Measurements from ENCODE around the gene CTSO. TPM values are rescaled to one million over a fixed set of nuclear protein-coding genes. Genes with fewer than 3 reads are reported as not detected.

The CTSO gene
- total and polyA plus RNA-seq, 4 donors: 20.7 to 36.7 (median 24.5) TPM

DNA sequence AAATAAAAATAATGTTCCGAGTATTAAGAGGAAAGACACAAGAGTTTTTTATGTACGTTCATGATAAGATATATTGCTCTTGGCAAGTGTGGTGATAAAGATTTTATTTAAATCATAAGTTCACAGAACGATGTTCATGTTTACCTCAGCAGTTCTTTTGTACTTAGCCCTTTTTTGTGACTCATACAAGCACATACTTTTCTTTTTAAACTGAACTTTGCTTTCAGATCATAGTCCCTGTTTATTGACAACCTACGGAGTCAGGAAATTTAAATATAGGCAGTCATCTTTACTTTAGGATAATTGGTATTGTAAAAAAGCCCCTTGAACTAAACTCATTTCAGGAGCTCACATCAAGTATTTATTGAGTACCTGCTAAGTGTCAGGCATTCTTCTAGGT, 1.3 kb upstream of the CTSO start:
- no peaks in the 10 kb centered on the region for H3K9me3 ChIP-seq (ENCODE audit: control insufficient read depth in 4 of 4, low read length in 3 of 4)
- H3K27ac ChIP-seq (ENCODE audit: low read depth in 1 of 2, low read length in 2 of 2): peak overlapping the region; percentile 94 to 99
- no peak for DNase-seq (ENCODE audit: low spot score)
- H3K27me3 ChIP-seq (ENCODE audit: control insufficient read depth in 4 of 4, insufficient read depth in 4 of 4, low read length in 3 of 4): no peaks in the 10 kb centered on the region
- TF ChIP-seq YY1 (IDR thresholded peaks at IDR 0.05) (peak; percentile 69), HNF4A (conservative IDR thresholded peaks at IDR 0.05) (peak; percentile 99 to 100), EGR1 (IDR thresholded peaks at IDR 0.05; ENCODE audit: low read depth in 2 of 2) (no peak), TAF1 (conservative IDR thresholded peaks at IDR 0.05) (no peak), SP1 (IDR thresholded peaks at IDR 0.05) (peak; percentile 94), RAD21 (IDR thresholded peaks at IDR 0.05) (peak; percentile 14 to 28), GABPA (IDR thresholded peaks at IDR 0.05 in 1 of 2, conservative IDR thresholded peaks at IDR 0.05 in 1 of 2) (no peak), FOXA1 (IDR thresholded peaks at IDR 0.05) (peak; percentile 92), FOXA2 (IDR thresholded peaks at IDR 0.05) (peak; percentile 88), HNF4G (IDR thresholded peaks at IDR 0.05) (peak; percentile 86), JUND (IDR thresholded peaks at IDR 0.05) (peak; percentile 97 to 99), RXRA (IDR thresholded peaks at IDR 0.05) (peak; percentile 39 to 81)
- TF ChIP-seq, protein P1, sequence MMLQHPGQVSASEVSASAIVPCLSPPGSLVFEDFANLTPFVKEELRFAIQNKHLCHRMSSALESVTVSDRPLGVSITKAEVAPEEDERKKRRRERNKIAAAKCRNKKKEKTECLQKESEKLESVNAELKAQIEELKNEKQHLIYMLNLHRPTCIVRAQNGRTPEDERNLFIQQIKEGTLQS (IDR thresholded peaks at IDR 0.05): peak; percentile 89
- TF ChIP-seq, protein P2, sequence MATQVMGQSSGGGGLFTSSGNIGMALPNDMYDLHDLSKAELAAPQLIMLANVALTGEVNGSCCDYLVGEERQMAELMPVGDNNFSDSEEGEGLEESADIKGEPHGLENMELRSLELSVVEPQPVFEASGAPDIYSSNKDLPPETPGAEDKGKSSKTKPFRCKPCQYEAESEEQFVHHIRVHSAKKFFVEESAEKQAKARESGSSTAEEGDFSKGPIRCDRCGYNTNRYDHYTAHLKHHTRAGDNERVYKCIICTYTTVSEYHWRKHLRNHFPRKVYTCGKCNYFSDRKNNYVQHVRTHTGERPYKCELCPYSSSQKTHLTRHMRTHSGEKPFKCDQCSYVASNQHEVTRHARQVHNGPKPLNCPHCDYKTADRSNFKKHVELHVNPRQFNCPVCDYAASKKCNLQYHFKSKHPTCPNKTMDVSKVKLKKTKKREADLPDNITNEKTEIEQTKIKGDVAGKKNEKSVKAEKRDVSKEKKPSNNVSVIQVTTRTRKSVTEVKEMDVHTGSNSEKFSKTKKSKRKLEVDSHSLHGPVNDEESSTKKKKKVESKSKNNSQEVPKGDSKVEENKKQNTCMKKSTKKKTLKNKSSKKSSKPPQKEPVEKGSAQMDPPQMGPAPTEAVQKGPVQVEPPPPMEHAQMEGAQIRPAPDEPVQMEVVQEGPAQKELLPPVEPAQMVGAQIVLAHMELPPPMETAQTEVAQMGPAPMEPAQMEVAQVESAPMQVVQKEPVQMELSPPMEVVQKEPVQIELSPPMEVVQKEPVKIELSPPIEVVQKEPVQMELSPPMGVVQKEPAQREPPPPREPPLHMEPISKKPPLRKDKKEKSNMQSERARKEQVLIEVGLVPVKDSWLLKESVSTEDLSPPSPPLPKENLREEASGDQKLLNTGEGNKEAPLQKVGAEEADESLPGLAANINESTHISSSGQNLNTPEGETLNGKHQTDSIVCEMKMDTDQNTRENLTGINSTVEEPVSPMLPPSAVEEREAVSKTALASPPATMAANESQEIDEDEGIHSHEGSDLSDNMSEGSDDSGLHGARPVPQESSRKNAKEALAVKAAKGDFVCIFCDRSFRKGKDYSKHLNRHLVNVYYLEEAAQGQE (IDR thresholded peaks at IDR 0.05): peak; percentile 76
- TF ChIP-seq, protein P3, sequence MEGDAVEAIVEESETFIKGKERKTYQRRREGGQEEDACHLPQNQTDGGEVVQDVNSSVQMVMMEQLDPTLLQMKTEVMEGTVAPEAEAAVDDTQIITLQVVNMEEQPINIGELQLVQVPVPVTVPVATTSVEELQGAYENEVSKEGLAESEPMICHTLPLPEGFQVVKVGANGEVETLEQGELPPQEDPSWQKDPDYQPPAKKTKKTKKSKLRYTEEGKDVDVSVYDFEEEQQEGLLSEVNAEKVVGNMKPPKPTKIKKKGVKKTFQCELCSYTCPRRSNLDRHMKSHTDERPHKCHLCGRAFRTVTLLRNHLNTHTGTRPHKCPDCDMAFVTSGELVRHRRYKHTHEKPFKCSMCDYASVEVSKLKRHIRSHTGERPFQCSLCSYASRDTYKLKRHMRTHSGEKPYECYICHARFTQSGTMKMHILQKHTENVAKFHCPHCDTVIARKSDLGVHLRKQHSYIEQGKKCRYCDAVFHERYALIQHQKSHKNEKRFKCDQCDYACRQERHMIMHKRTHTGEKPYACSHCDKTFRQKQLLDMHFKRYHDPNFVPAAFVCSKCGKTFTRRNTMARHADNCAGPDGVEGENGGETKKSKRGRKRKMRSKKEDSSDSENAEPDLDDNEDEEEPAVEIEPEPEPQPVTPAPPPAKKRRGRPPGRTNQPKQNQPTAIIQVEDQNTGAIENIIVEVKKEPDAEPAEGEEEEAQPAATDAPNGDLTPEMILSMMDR (IDR thresholded peaks at IDR 0.05; ENCODE audit: low read depth, low read length, missing input control): no peak
- TF ChIP-seq, protein P4, sequence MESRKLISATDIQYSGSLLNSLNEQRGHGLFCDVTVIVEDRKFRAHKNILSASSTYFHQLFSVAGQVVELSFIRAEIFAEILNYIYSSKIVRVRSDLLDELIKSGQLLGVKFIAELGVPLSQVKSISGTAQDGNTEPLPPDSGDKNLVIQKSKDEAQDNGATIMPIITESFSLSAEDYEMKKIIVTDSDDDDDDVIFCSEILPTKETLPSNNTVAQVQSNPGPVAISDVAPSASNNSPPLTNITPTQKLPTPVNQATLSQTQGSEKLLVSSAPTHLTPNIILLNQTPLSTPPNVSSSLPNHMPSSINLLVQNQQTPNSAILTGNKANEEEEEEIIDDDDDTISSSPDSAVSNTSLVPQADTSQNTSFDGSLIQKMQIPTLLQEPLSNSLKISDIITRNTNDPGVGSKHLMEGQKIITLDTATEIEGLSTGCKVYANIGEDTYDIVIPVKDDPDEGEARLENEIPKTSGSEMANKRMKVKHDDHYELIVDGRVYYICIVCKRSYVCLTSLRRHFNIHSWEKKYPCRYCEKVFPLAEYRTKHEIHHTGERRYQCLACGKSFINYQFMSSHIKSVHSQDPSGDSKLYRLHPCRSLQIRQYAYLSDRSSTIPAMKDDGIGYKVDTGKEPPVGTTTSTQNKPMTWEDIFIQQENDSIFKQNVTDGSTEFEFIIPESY (IDR thresholded peaks at IDR 0.05): peak; percentile 74
- TF ChIP-seq, protein P5, sequence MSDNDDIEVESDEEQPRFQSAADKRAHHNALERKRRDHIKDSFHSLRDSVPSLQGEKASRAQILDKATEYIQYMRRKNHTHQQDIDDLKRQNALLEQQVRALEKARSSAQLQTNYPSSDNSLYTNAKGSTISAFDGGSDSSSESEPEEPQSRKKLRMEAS (IDR thresholded peaks at IDR 0.05): peak; percentile 71
- no peak overlapping the region for H3K4me3 ChIP-seq (ENCODE audit: low read depth in 1 of 3, low read length in 3 of 3)
- no peaks in the 10 kb centered on the region for H3K36me3 ChIP-seq (ENCODE audit: control insufficient read depth in 4 of 4, insufficient read depth in 3 of 4, low read depth in 1 of 4, low read length in 3 of 4)
- 28% methylated on average over 4 of the region's 4 CpGs for WGBS
- H3K4me1 ChIP-seq (ENCODE audit: control insufficient read depth in 4 of 4, insufficient read depth in 4 of 4, low read length in 3 of 4): peaks cover 5 to 17% (median 9%) of the 10 kb centered on the region in 4 donors
- peak overlapping the region in 1 of 2 donors; percentile 45 for H3K9ac ChIP-seq (ENCODE audit: low read depth in 1 of 2, low read length in 2 of 2)
